H1 (cell line): ENCODE data around the gene BSND. TPM values are rescaled to one million over a fixed set of nuclear protein-coding genes. Genes with fewer than 3 reads are reported as not detected.

Source experiments
- CTCF ChIP-seq, 3 experiments: IDR thresholded peaks; 1 replicate in 2 of 3; 2 replicates in 1 of 3; pipeline versions ENCODE4 v1.5.1 to v1.6.1; 2011; ENCODE audit warnings: low read length in 3 of 3, mild to moderate bottlenecking in 3 of 3, inconsistent platforms in 2 of 3, low read depth in 1 of 3, moderate library complexity in 1 of 3; ENCODE audit not compliant: insufficient read depth in 1 of 3; ENCODE audit errors: control extremely low read depth in 1 of 3
- RAD21 ChIP-seq, 2 experiments: IDR thresholded peaks in 1 of 2; conservative IDR thresholded peaks in 1 of 2; 2 replicates each; pipeline ENCODE4 v1.6.1; 2011; ENCODE audit warnings: low read depth in 2 of 2, low read length in 2 of 2, improper control_type of control experiment in 1 of 2, inconsistent platforms in 1 of 2, mild to moderate bottlenecking in 1 of 2, moderate library complexity in 1 of 2
- SIN3A ChIP-seq, 2 experiments: IDR thresholded peaks in 1 of 2; conservative IDR thresholded peaks in 1 of 2; 2 replicates each; pipeline ENCODE4 v1.6.1; 2011 to 2012; ENCODE audit warnings: low read length in 2 of 2, improper control_type of control experiment in 1 of 2, low read depth in 1 of 2, mild to moderate bottlenecking in 1 of 2
- TCF12 ChIP-seq: IDR thresholded peaks from 2 replicates; pipeline ENCODE4 v1.6.1; 2011; ENCODE audit warnings: low read depth, mild to moderate bottlenecking, low read length
- ZNF274 ChIP-seq: IDR thresholded peaks from 2 replicates; pipeline ENCODE4 v1.7.0; 2012; ENCODE audit warnings: low read length, borderline replicate concordance; ENCODE audit errors: extremely low read depth
- polyA plus RNA-seq, 7 experiments: library from polyadenylated mRNA; depleted of rRNA in 3 of 7; stranded (reverse) in 5 of 7; unstranded in 2 of 7; fragments of >200 nt in 5 of 7; fragments of 200-250 nt in 2 of 7; gene quantifications; 1 replicate in 5 of 7; 2 replicates in 1 of 7; 4 replicates in 1 of 7; pipeline versions ENCODE4 v1.2.1 to v1.2.3, GENCODE V29; 2011 to 2013; ENCODE audit warnings: missing spikeins in 2 of 7, mixed read lengths in 2 of 7
- total RNA-seq: library from RNA; stranded (reverse); fragmentation: NEBNext Ultra II Directional; extraction: Animal tissue kit (Norgen Biotek cat#: 25700); gene quantifications from 2 replicates; pipeline ENCODE4 v1.2.1, GENCODE V29; 2021

Gene BSND
- total and polyA plus RNA-seq, 2 of the 8 experiments (the other 6 are each of a cell fraction or from before 2014, with no cell fraction given) = 0.43 to 0.68 TPM

DNA sequence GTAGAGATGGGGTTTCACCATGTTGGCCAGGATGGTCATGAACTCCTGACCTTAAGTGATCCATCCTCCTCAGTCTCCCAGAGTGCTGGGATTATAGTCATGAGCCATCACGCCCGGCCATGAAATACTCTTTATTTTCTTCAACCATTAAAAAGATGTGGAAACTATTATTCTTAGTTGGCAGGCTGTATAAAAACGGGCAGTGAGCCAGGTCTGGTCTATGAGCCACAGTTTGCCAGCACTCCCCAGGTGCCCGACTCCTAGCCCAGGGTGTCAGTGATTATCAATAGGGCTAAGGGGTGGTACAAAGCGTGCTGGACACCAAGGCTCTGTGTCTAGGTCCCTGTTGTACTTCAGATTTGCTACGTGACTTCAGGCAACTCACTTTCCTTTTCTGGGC, 22.0 kb upstream of the BSND start (continued):
- no peak for TF ChIP-seq CTCF (IDR thresholded peaks at IDR 0.05; ENCODE audit: control extremely low read depth in 1 of 3, insufficient read depth in 1 of 3, low read depth in 1 of 3, low read length in 3 of 3)
- no peak for TF ChIP-seq RAD21 (IDR thresholded peaks at IDR 0.05 in 1 of 2, conservative IDR thresholded peaks at IDR 0.05 in 1 of 2; ENCODE audit: low read depth in 2 of 2, low read length in 2 of 2)
- TF ChIP-seq SIN3A (conservative IDR thresholded peaks at IDR 0.05 in 1 of 2, IDR thresholded peaks at IDR 0.05 in 1 of 2; ENCODE audit: low read depth in 1 of 2, low read length in 2 of 2) = no peak
- no peak for TF ChIP-seq TCF12
- TF ChIP-seq ZNF274 = no peak
